ENCODE measurements around the gene AMOTL2. TPM values are rescaled to one million over a fixed set of nuclear protein-coding genes. Genes with fewer than 3 reads are reported as not detected.

Gene AMOTL2
- total and polyA plus RNA-seq, 9 of the 15 experiments (the other 6 are each of a cell fraction or from before 2014, with no cell fraction given) = 0.12 to 0.31 TPM; not detected in 7

- Histone ChIP-seq H3K9me1 (ENCODE audit: control insufficient read depth, insufficient read depth, low read length) (no peaks in the 10 kb centered on the region), H3K79me2 (ENCODE audit: control insufficient read depth, insufficient read depth, low read length) (no peaks in the 10 kb centered on the region), H3K4me1 (replicated peaks in 1 of 2; ENCODE audit: control insufficient read depth in 2 of 2, insufficient read depth in 2 of 2, low read length in 2 of 2) (no peaks in the 10 kb centered on the region), H3K9me3 (replicated peaks; ENCODE audit: control insufficient read depth, insufficient read depth, low read depth, low read length) (no peaks in the 10 kb centered on the region), H3K36me3 (ENCODE audit: control insufficient read depth, insufficient read depth, low read length) (no peaks in the 10 kb centered on the region), H3K4me3 (no peak overlapping the region), H3K27ac (ENCODE audit: extremely low read depth, low read depth, low read length) (no peak overlapping the region), H3K9ac (ENCODE audit: insufficient read depth in 1 of 2, low read depth in 2 of 2, low read length in 2 of 2) (no peak overlapping the region), H4K20me1 (replicated peaks; ENCODE audit: control insufficient read depth, insufficient read depth, low read length) (no peaks in the 10 kb centered on the region), H3K4me2 (ENCODE audit: insufficient read depth, low read length) (no peak overlapping the region), H2AFZ (ENCODE audit: low read depth, low read length) (no peak overlapping the region), H3K27me3 (ENCODE audit: control insufficient read depth in 2 of 2, insufficient read depth in 2 of 2, low read length in 2 of 2) (peaks cover 0 to 18% of the 10 kb centered on the region in 2 experiments; a peak in 2 of 5 replicates)
- intact Hi-C loops (cut with micrococcal nuclease) = no loop called here
- no TSS peak for BruUV-seq (replicated peaks)
- DNase-seq (ENCODE audit: extremely low read depth in 1 of 4, low spot score in 3 of 4) (no peak), FAIRE-seq (no peak), ATAC-seq (no peak)
- in situ Hi-C loops (cut with MboI) = no loop called here
- POLR2A ChIA-PET = no interaction called here
- CTCF ChIA-PET (ENCODE audit: low intra/inter-chr PET ratio) = no interaction called here
- TF ChIP-seq PCBP1 (IDR thresholded peaks at IDR 0.05; ENCODE audit: low read depth, low read length, poor library complexity, severe bottlenecking) (no peak), ASH1L (IDR thresholded peaks at IDR 0.05; ENCODE audit: borderline replicate concordance, low read depth, partially characterized antibody) (no peak), CEBPG (CRISPR knock-in tag; IDR thresholded peaks at IDR 0.05) (no peak), CEBPG (tag; conservative IDR thresholded peaks at IDR 0.05 in 1 of 2, IDR thresholded peaks at IDR 0.05 in 1 of 2) (peak in 1 of 2 experiments; percentile 75; a peak in 2 of 4 replicates), SAFB2 (IDR thresholded peaks at IDR 0.05; ENCODE audit: borderline replicate concordance, low read depth, low read length, severe bottlenecking) (no peak), ATF3 (IDR thresholded peaks at IDR 0.05) (peak; percentile 69), ATF3 (CRISPR knock-in tag; conservative IDR thresholded peaks at IDR 0.05) (no peak)
- TF ChIP-seq, protein P1, sequence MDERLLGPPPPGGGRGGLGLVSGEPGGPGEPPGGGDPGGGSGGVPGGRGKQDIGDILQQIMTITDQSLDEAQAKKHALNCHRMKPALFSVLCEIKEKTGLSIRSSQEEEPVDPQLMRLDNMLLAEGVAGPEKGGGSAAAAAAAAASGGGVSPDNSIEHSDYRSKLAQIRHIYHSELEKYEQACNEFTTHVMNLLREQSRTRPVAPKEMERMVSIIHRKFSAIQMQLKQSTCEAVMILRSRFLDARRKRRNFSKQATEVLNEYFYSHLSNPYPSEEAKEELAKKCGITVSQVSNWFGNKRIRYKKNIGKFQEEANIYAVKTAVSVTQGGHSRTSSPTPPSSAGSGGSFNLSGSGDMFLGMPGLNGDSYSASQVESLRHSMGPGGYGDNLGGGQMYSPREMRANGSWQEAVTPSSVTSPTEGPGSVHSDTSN (CRISPR knock-in tag; IDR thresholded peaks at IDR 0.05; ENCODE audit: low read depth) = no peak
- TF ChIP-seq, protein P1 (tag; conservative IDR thresholded peaks at IDR 0.05; ENCODE audit: low read depth) = no peak
- 5% methylated on average over 5 of the region's 6 CpGs for WGBS (ENCODE audit: insufficient coverage, low coverage, missing lambda C conversion rate)
These were observed 37.7 kb downstream of the AMOTL2 start for GRCh38 chr3:134336587-134336986.

Measured in K562 (cell line).